Loucy (cell line): ENCODE results near the gene BMI1.
A peak's percentile ranks its signal among the peaks of the same experiment; 100 is the strongest.

Source experiments
- H2AFZ ChIP-seq: fragments of 200-600 bp; sonication (generic); 2 replicates; pipeline ENCODE4 v1.6.0; 2016; ENCODE audit warnings: antibody characterized with exemption, mild to moderate bottlenecking, low read length, moderate library complexity
- H3F3A ChIP-seq: fragments of 200-600 bp; 2 replicates; pipeline ENCODE4 v1.6.0; 2016; ENCODE audit warnings: antibody characterized with exemption, low read depth, mild to moderate bottlenecking
- H3K27me3 ChIP-seq: fragments of 200-600 bp; sonication (generic); 2 replicates; pipeline ENCODE4 v1.6.1; 2014; ENCODE audit warnings: low read length, mild to moderate bottlenecking; ENCODE audit not compliant: insufficient read depth, poor library complexity, severe bottlenecking
- H3K36me3 ChIP-seq: fragments of 200-600 bp; sonication (generic); 2 replicates; pipeline ENCODE4 v1.6.1; 2016; ENCODE audit warnings: low read length; ENCODE audit not compliant: insufficient read depth
- H3K4me1 ChIP-seq: fragments of 200-600 bp; sonication (generic); 2 replicates; pipeline ENCODE4 v1.5.1; 2014; ENCODE audit warnings: low read length, mild to moderate bottlenecking; ENCODE audit not compliant: insufficient read depth, poor library complexity, severe bottlenecking
- H3K4me2 ChIP-seq: fragments of 200-600 bp; sonication (generic); 2 replicates; pipeline ENCODE4 v1.6.0; 2014; ENCODE audit warnings: antibody characterized with exemption, low read length, low read depth, mild to moderate bottlenecking; ENCODE audit not compliant: poor library complexity, severe bottlenecking
- H3K4me3 ChIP-seq: fragments of 200-600 bp; sonication (generic); 2 replicates; pipeline ENCODE4 v1.5.1; 2014; ENCODE audit warnings: low read length, mild to moderate bottlenecking, mixed read lengths; ENCODE audit not compliant: poor library complexity, severe bottlenecking
- H3K79me2 ChIP-seq: fragments of 200-600 bp; sonication (generic); 2 replicates; pipeline ENCODE4 v1.6.1; 2014; ENCODE audit warnings: low read length; ENCODE audit not compliant: insufficient read depth
- H3K9ac ChIP-seq: fragments of 200-600 bp; sonication (generic); 2 replicates; pipeline ENCODE4 v1.6.0; 2014; ENCODE audit warnings: mild to moderate bottlenecking, low read depth, low read length, moderate library complexity; ENCODE audit not compliant: poor library complexity, severe bottlenecking
- H3K9me2 ChIP-seq: fragments of 200-600 bp; sonication (generic); replicated peaks from 2 replicates; pipeline ENCODE4 v1.6.1; 2016; ENCODE audit warnings: low read depth, low read length, mixed read lengths
- H3K9me3 ChIP-seq: fragments of 200-600 bp; sonication (generic); 2 replicates; pipeline ENCODE4 v1.6.1; 2014; ENCODE audit warnings: mild to moderate bottlenecking, antibody characterized with exemption, low read length, low read depth; ENCODE audit not compliant: insufficient read depth
- H4K20me1 ChIP-seq: fragments of 200-600 bp; sonication (generic); 2 replicates; pipeline ENCODE4 v1.6.0; 2014; ENCODE audit warnings: antibody characterized with exemption, low read length, mild to moderate bottlenecking; ENCODE audit not compliant: insufficient read depth, poor library complexity, severe bottlenecking
- EZH2phosphoT487 ChIP-seq: fragments of 200-600 bp; IDR thresholded peaks from 2 replicates; pipeline ENCODE4 v1.6.1; 2018; ENCODE audit warnings: antibody characterized with exemption, mild to moderate bottlenecking, moderate library complexity, borderline replicate concordance
- TF ChIP-seq, protein P1 (sequence below): fragments of 200-600 bp; sonication (generic); conservative IDR thresholded peaks from 2 replicates; pipeline ENCODE4 v1.5.1; 2014; ENCODE audit warnings: mild to moderate bottlenecking, antibody characterized with exemption, low read length

BMI1 gene

DNA sequence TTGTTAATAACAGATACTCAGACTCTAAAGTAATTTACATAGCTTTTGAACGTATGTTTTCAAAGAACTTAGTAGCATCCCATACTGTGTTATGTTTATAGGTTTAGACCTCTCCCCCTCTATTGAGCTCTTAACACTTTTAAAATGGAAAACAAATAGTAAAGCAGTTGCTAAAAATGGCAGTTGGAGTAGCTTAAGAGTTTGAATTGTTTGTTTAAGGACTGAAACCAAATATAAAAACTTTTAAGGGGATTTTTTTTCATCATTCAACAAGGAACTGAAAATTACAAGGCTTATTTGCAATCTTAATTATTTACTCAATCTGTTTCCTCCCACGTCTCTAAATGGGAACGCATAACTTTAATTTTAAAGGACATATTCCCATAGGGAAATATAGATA is 22.8 kb downstream of the BMI1 start:
- Histone ChIP-seq H3K4me1 (peaks cover 42% of the 10 kb centered on the region), H3K9me3 (no peaks in the 10 kb centered on the region), H3K4me2 (peak overlapping the region; percentile 73), H3K79me2 (peaks cover 28% of the 10 kb centered on the region), H3K27me3 (no peaks in the 10 kb centered on the region), H3K36me3 (no peaks in the 10 kb centered on the region), H3K9me2 (no peaks in the 10 kb centered on the region), H4K20me1 (no peaks in the 10 kb centered on the region), H3F3A (peaks cover 3% of the 10 kb centered on the region; the same call in 1 of the 2 replicates), H3K9ac (peak overlapping the region; percentile 90), H3K4me3 (peak overlapping the region; percentile 47), H2AFZ (no peak overlapping the region)
- TF ChIP-seq, protein P1, sequence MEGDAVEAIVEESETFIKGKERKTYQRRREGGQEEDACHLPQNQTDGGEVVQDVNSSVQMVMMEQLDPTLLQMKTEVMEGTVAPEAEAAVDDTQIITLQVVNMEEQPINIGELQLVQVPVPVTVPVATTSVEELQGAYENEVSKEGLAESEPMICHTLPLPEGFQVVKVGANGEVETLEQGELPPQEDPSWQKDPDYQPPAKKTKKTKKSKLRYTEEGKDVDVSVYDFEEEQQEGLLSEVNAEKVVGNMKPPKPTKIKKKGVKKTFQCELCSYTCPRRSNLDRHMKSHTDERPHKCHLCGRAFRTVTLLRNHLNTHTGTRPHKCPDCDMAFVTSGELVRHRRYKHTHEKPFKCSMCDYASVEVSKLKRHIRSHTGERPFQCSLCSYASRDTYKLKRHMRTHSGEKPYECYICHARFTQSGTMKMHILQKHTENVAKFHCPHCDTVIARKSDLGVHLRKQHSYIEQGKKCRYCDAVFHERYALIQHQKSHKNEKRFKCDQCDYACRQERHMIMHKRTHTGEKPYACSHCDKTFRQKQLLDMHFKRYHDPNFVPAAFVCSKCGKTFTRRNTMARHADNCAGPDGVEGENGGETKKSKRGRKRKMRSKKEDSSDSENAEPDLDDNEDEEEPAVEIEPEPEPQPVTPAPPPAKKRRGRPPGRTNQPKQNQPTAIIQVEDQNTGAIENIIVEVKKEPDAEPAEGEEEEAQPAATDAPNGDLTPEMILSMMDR = no peak
- TF ChIP-seq EZH2phosphoT487 = no peak

DNA sequence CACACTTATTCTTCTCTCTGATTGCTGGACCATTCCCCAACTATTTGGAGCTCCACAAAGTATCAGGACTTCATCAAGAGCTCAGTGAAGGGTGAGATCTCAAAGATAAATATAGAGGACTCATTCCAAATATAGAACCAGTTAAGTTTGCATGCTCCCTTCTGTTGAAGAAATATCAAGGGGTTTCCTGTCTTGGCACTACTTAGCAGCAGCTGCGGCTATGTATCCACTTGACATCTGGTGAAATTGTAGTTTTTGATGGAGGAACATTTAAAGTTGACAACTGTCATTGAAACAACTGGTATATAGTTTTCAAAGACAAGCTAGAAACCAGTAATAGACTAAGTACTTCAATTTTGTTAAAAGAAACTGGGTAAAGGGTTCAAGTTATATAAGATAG is 23.4 kb downstream of the BMI1 start:
- Histone ChIP-seq H3K4me1 (peaks cover 37% of the 10 kb centered on the region), H3K4me3 (peak overlapping the region; percentile 47), H3K9me3 (no peaks in the 10 kb centered on the region), H2AFZ (no peak overlapping the region), H4K20me1 (no peaks in the 10 kb centered on the region), H3K9ac (peak overlapping the region; percentile 90), H3K9me2 (no peaks in the 10 kb centered on the region), H3K4me2 (peak overlapping the region; percentile 73), H3K36me3 (no peaks in the 10 kb centered on the region), H3K27me3 (no peaks in the 10 kb centered on the region), H3F3A (peaks cover 3% of the 10 kb centered on the region; the same call in 1 of the 2 replicates), H3K79me2 (peaks cover 23% of the 10 kb centered on the region)
- TF ChIP-seq EZH2phosphoT487 = no peak
- TF ChIP-seq, protein P1 = no peak

DNA sequence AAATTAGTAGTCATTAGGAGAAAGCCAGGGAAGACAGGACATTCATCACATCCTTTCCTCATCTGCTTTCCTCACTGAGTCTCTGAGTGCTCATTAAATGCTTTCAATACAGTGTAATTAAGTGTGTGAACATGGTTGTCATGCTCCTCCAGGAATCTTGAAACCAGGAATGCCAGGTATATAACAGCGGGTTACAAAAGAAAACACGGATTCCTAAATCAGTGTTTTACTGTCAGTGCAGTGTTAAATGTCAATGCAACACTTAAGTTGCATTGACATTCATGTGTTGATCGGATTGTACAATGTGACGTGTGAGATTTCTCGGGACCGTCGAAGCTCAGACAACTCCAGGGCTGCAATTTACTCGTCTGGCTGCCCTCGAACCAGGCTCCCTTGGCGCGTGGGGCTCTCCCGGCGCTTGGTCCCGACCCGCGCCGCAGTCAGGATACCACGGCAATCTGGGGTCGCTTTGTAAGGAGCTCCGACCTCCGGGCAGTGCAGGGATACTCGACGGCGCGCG is 23.9 kb downstream of the BMI1 start:
- H3K4me2 ChIP-seq = peak overlapping the region; percentile 73
- no peaks in the 10 kb centered on the region for H3K27me3 ChIP-seq
- peak overlapping the region; percentile 90 for H3K9ac ChIP-seq

More for the DNA sequence above, 23.9 kb downstream of the BMI1 start:
- Histone ChIP-seq H3K4me3 (peak overlapping the region; percentile 47), H3K36me3 (no peaks in the 10 kb centered on the region), H2AFZ (no peak overlapping the region), H3K9me2 (no peaks in the 10 kb centered on the region), H3K9me3 (no peaks in the 10 kb centered on the region), H3F3A (peaks cover 3% of the 10 kb centered on the region; the same call in 1 of the 2 replicates), H4K20me1 (no peaks in the 10 kb centered on the region), H3K4me1 (peaks cover 31% of the 10 kb centered on the region), H3K79me2 (peaks cover 21% of the 10 kb centered on the region)
- TF ChIP-seq EZH2phosphoT487 = no peak
- TF ChIP-seq, protein P1 = no peak
